Mucosa of descending colon (tissue), 3 donors: ENCODE data around the gene PHRF1. TPM values are rescaled to one million over a fixed set of nuclear protein-coding genes. Genes with fewer than 3 reads are reported as not detected.

Experiments used
- ATAC-seq: fragments of 200-7000 bp; cut with Tn5 transposase; one replicate; pipeline ENCODE4 v1.9.1; 2020; ENCODE audit warnings: mild to moderate bottlenecking, moderate library complexity
- DNase-seq, 3 donors: peaks; one replicate each; pipeline ENCODE4 v3.0.0-alpha.2; 2020
- H3K36me3 ChIP-seq: fragments of 200-600 bp; one replicate; pipeline ENCODE4 v1.8.0; 2021; ENCODE audit warnings: low read depth, mild to moderate bottlenecking
- H3K4me1 ChIP-seq: fragments of 200-600 bp; one replicate; pipeline ENCODE4 v1.8.0; 2021; ENCODE audit warnings: low read depth, mild to moderate bottlenecking
- H3K4me3 ChIP-seq: fragments of 200-600 bp; one replicate; pipeline ENCODE4 v1.8.0; 2021; ENCODE audit warnings: mild to moderate bottlenecking
- H3K9me3 ChIP-seq: fragments of 200-600 bp; one replicate; pipeline ENCODE4 v1.8.0; 2021; ENCODE audit warnings: mild to moderate bottlenecking
- intact Hi-C, 2 donors: fragments of 100-400 bp; cut with DNase I in 1 of 2; cut with micrococcal nuclease in 1 of 2; formaldehyde crosslinking; loops; one replicate each; pipeline versions ENCODE4 v1.11.0 to v1.11.1; 2022; cut with DNase I, micrococcal nuclease
- total RNA-seq, 3 donors: library from RNA; stranded (reverse); fragmentation: NEBNext Ultra II Directional in 2 of 3; extraction: Animal tissue kit (Norgen Biotek cat#: 25700) in 2 of 3; gene quantifications; one replicate each; pipeline versions ENCODE4 v1.2.1 to v1.2.4, GENCODE V29; 2021 to 2023
- TF ChIP-seq, protein P1 (sequence below): fragments of 200-600 bp; IDR thresholded peaks from one replicate; pipeline ENCODE4 v1.8.0; 2022; ENCODE audit warnings: antibody characterized with exemption, mild to moderate bottlenecking
- donor health status: DM: no; HTN: no; CAD: no; lungs with moderate emphysema.
- donor health status: DM: no; HTN: no; CAD: no.
- donor health status: DM: no; HTN: yes; CAD: no.

Gene PHRF1
- total RNA-seq, 3 donors from 2014 or later: 35.0 to 40.2 (median 35.0) TPM

DNA sequence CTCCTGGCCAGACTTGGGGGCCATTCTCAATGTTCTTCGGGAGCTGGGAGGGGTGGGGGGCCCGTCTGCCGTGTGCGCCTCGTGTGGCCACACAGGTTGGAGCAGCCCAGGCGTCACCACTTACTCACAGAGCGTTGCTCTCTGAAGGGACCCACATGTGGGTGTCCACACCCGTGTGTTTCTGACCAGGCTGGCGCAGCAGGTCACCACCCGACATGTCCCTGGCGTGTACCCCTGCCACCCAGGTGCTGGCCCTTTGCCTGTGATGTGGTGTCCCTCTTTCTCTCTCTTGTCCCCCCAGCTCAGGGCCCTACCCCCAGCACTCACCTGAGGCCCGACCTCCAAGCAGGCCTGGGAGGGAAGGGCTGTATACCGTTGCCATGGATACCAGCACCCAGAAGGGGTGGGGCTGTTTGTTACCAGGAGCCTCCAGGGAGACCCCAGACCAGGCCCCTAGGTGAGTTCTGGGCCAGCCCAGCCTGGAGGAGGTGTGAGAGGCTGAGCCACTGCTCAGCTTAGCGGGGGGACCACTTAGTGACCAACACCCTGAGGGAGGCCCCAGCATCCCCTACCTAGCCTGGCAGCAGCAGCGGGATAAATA, 17.1 kb upstream of the PHRF1 start:
- ATAC-seq (no peak), DNase-seq (peak in 2 of 3 donors; percentile 59 to 67)
- TF ChIP-seq, protein P1, sequence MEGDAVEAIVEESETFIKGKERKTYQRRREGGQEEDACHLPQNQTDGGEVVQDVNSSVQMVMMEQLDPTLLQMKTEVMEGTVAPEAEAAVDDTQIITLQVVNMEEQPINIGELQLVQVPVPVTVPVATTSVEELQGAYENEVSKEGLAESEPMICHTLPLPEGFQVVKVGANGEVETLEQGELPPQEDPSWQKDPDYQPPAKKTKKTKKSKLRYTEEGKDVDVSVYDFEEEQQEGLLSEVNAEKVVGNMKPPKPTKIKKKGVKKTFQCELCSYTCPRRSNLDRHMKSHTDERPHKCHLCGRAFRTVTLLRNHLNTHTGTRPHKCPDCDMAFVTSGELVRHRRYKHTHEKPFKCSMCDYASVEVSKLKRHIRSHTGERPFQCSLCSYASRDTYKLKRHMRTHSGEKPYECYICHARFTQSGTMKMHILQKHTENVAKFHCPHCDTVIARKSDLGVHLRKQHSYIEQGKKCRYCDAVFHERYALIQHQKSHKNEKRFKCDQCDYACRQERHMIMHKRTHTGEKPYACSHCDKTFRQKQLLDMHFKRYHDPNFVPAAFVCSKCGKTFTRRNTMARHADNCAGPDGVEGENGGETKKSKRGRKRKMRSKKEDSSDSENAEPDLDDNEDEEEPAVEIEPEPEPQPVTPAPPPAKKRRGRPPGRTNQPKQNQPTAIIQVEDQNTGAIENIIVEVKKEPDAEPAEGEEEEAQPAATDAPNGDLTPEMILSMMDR: no peak
- Histone ChIP-seq H3K36me3 (no peaks in the 10 kb centered on the region), H3K4me3 (no peak overlapping the region), H3K4me1 (peaks cover 43% of the 10 kb centered on the region), H3K9me3 (no peaks in the 10 kb centered on the region)
- intact Hi-C loops: loop anchor here (10.0 kb wide), 1 partner anchor 166 kb away; no protein-coding TSS in a partner anchor

GRCh38 chr11:559712-560304, 16.5 kb upstream of the PHRF1 start:
- H3K36me3 ChIP-seq: no peaks in the 10 kb centered on the region
- DNase-seq (peak; percentile 83 to 89 (median 83)), ATAC-seq (peak; percentile 54)
- TF ChIP-seq, protein P1: no peak
- H3K9me3 ChIP-seq: no peaks in the 10 kb centered on the region
- intact Hi-C loops: loop anchor here (10.0 kb wide), 1 partner anchor 165 kb away; no protein-coding TSS in a partner anchor
- H3K4me3 ChIP-seq: peak overlapping the region; percentile 92
- H3K4me1 ChIP-seq: peaks cover 36% of the 10 kb centered on the region

- intact Hi-C loops: no loop called here
Measured at GRCh38 chr11:560305-561147, 15.7 kb upstream of the PHRF1 start, which contains the start of the genes LMNTD2 and RASSF7. LMNTD2 (minus strand) TSS chr11:560738; CDS start chr11:560716, 22 bp downstream. RASSF7 (plus strand) TSS chr11:560970; CDS start chr11:561769, 799 bp downstream.

DNA sequence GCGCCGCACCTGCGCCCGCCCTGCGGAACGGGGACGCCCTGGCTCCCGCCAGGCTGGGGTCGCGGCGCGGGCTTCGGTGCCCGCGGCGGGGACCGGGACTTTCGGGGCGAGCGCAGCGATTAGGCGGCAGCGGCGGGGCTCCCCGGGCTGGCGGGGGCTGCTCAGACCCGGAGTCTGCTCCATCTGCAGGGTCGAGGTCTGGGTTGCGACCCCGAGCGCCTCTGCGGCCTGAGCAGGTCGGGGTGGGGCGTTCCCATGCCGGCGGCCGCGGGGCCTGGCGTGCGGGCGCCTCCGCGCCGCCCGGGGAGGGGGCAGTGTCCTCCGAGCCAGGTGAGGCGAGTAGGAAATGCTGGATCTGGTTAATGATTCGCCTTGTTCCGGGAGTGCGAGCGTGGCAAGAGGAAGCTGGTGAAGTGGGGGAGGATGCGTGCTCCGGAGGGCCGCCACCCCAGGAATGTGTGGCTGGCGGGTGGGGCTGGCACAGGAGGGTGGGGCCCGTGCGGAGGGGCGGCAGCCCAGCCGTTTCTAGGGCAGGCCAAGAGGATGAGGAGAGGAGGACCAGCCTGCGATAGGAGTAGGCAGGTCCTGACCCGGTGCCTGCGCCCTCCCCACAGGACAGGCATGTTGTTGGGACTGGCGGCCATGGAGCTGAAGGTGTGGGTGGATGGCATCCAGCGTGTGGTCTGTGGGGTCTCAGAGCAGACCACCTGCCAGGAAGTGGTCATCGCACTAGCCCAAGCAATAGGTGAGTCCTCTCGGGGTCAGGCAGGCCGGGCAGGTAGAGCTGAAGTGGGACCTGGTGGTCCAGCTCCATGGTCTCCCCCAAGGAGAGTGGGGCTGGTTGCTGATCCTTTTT, 14.9 kb upstream of the PHRF1 start:
- no peaks in the 10 kb centered on the region for H3K36me3 ChIP-seq
- TF ChIP-seq, protein P1: no peak
- ATAC-seq (peak; percentile 74), DNase-seq (peak; percentile 89 to 93 (median 91))
- no peaks in the 10 kb centered on the region for H3K9me3 ChIP-seq
- peak overlapping the region; percentile 92 for H3K4me3 ChIP-seq
- intact Hi-C loops: no loop called here
- H3K4me1 ChIP-seq: peaks cover 28% of the 10 kb centered on the region

More at GRCh38 chr11:560305-561147, 15.7 kb upstream of the PHRF1 start, which contains the start of the genes LMNTD2 and RASSF7:
- DNase-seq: peak; percentile 93 to 97 (median 95)
- Histone ChIP-seq H3K9me3 (no peaks in the 10 kb centered on the region), H3K4me3 (peak within 1 kb of the TSS; percentile 92), H3K36me3 (no peaks in the 10 kb centered on the region), H3K4me1 (peaks cover 31% of the 10 kb centered on the region)
- ATAC-seq: peak; percentile 85
- TF ChIP-seq, protein P1: no peak
